Activated T-helper 1 cell treated with Interleukin-2 at 50 U/mL for 16 hours (primary cell): Measurements from ENCODE around the gene METTL23.
A peak's percentile ranks its signal among the peaks of the same experiment; 100 is the strongest.
"Not testable (repeated sequence)": the region's sequence is repeated elsewhere in the genome, so short reads cannot be mapped to it uniquely, and the experiment has no call there.

Experiments
- DNase-seq: peaks from one replicate; pipeline ENCODE4 v3.0.0-alpha.2; 2020; ENCODE audit warnings: low read depth

METTL23 gene

GRCh38 chr17:76735006-76735405 lies 8.4 kb downstream of the METTL23 start:
- DNase-seq, result no peak

- DNase-seq, result no peak
These were observed 9.1 kb downstream of the METTL23 start for GRCh38 chr17:76735586-76736348.

GRCh38 chr17:76736349-76737081 lies 9.9 kb downstream of the METTL23 start:
- DNase-seq, result peak; percentile 62

- DNase-seq, result peak; percentile 99
These were observed 10.5 kb downstream of the METTL23 start, which contains the start of gene SRSF2 for GRCh38 chr17:76737082-76737675. TSS of gene SRSF2 (minus strand) at chr17:76737331. CDS start at chr17:76737160, 171 bp downstream.

GRCh38 chr17:76737676-76738467 lies 11.2 kb downstream of the METTL23 start, which contains the start of gene MFSD11:
TSS of gene MFSD11 (plus strand) at chr17:76738119. CDS start at chr17:76738353, 234 bp downstream.
- DNase-seq, result peak; percentile 90

- DNase-seq, result no peak
These were observed 11.8 kb downstream of the METTL23 start for GRCh38 chr17:76738468-76738850.

- not testable (repeated sequence) for DNase-seq
These were observed 13.0 kb downstream of the METTL23 start for GRCh38 chr17:76739568-76740115.

GRCh38 chr17:76740329-76741118 lies 13.9 kb downstream of the METTL23 start:
- DNase-seq, result no peak

GRCh38 chr17:76742958-76743357 lies 16.3 kb downstream of the METTL23 start:
- no peak for DNase-seq

- DNase-seq, result no peak
These were observed 18.1 kb downstream of the METTL23 start for GRCh38 chr17:76744747-76745146.

GRCh38 chr17:76745785-76746184 lies 19.1 kb downstream of the METTL23 start:
- not testable (repeated sequence) for DNase-seq

- DNase-seq, result no peak
These were observed 21.2 kb downstream of the METTL23 start for GRCh38 chr17:76747716-76748363.

GRCh38 chr17:76748657-76749056 lies 22.0 kb downstream of the METTL23 start:
- no peak for DNase-seq

GRCh38 chr17:76751416-76751993 lies 24.9 kb downstream of the METTL23 start:
- no peak for DNase-seq

GRCh38 chr17:76752006-76752405 lies 25.4 kb downstream of the METTL23 start:
- DNase-seq, result no peak

GRCh38 chr17:76753061-76753961 lies 26.7 kb downstream of the METTL23 start:
- no peak for DNase-seq

- no peak for DNase-seq
These were observed 28.6 kb downstream of the METTL23 start for GRCh38 chr17:76755285-76755684.

- no peak for DNase-seq
These were observed 30.6 kb downstream of the METTL23 start for GRCh38 chr17:76757256-76757655.

GRCh38 chr17:76758570-76758969 lies 31.9 kb downstream of the METTL23 start:
- no peak for DNase-seq
